HEK293T (cell line): ENCODE data around the gene SLC25A33.

Source experiments
- ARNT ChIP-seq: fragments of 450-650 bp; IDR thresholded peaks from 2 replicates; pipeline ENCODE4 v1.6.1; 2017; ENCODE audit warnings: mild to moderate bottlenecking
- BHLHE40 ChIP-seq: fragments of 450-650 bp; IDR thresholded peaks from 2 replicates; pipeline ENCODE4 v1.6.1; 2016; ENCODE audit warnings: mild to moderate bottlenecking, moderate library complexity, borderline replicate concordance
- ELF4 ChIP-seq: fragments of 450-650 bp; IDR thresholded peaks from 2 replicates; pipeline ENCODE4 v1.6.1; 2017; ENCODE audit warnings: antibody characterized with exemption
- FOXA1 ChIP-seq: fragments of 450-650 bp; IDR thresholded peaks from 2 replicates; pipeline ENCODE4 v1.6.1; 2016; ENCODE audit warnings: mild to moderate bottlenecking
- FOXM1 ChIP-seq: fragments of 450-650 bp; IDR thresholded peaks from 2 replicates; pipeline ENCODE4 v1.6.1; 2017; ENCODE audit warnings: mild to moderate bottlenecking, borderline replicate concordance
- HDGF ChIP-seq: fragments of 450-650 bp; IDR thresholded peaks from 2 replicates; pipeline ENCODE4 v1.6.1; 2017; ENCODE audit warnings: antibody characterized with exemption, borderline replicate concordance
- LEF1 ChIP-seq: fragments of 450-650 bp; IDR thresholded peaks from 2 replicates; pipeline ENCODE4 v1.6.1; 2017; ENCODE audit warnings: mild to moderate bottlenecking, borderline replicate concordance
- NFRKB ChIP-seq: fragments of 450-650 bp; IDR thresholded peaks from 2 replicates; pipeline ENCODE4 v1.6.1; 2016; ENCODE audit warnings: mild to moderate bottlenecking, moderate library complexity
- PKNOX1 ChIP-seq: fragments of 450-650 bp; IDR thresholded peaks from 2 replicates; pipeline ENCODE4 v1.6.1; 2016
- SP1 ChIP-seq: fragments of 450-650 bp; IDR thresholded peaks from 2 replicates; pipeline ENCODE4 v1.6.1; 2017
- SUZ12 ChIP-seq: fragments of 450-650 bp; IDR thresholded peaks from 2 replicates; pipeline ENCODE4 v1.6.1; 2016; ENCODE audit warnings: mild to moderate bottlenecking
- TARDBP ChIP-seq: fragments of 450-650 bp; IDR thresholded peaks from 2 replicates; pipeline ENCODE4 v1.6.1; 2016
- ZNF384 ChIP-seq: fragments of 450-650 bp; IDR thresholded peaks from 2 replicates; pipeline ENCODE4 v1.6.1; 2016

- TF ChIP-seq SUZ12 (no peak), HDGF (no peak), BHLHE40 (no peak), FOXM1 (no peak), SP1 (no peak), TARDBP (no peak), NFRKB (no peak), FOXA1 (no peak), ELF4 (no peak), ZNF384 (no peak), PKNOX1 (peak; percentile 90), ARNT (peak; percentile 49; the same call in 1 of the 2 replicates), LEF1 (peak; percentile 85; the same call in 1 of the 2 replicates)
Measured at GRCh38 chr1:9539165-9539828, at the start of gene SLC25A33.
